ENCODE measurements around the gene XNDC1N.

GRCh38 chr11:71946144-71946571, 17.8 kb upstream of the XNDC1N start:
- TF ChIP-seq CTCF (IDR thresholded peaks at IDR 0.05) (no peak), FOXM1 (IDR thresholded peaks at IDR 0.05; ENCODE audit: low read depth) (no peak), MXI1 (IDR thresholded peaks at IDR 0.05; ENCODE audit: low read depth, low read length) (no peak), SMC3 (IDR thresholded peaks at IDR 0.05; ENCODE audit: low read depth, low read length) (no peak), USF1 (IDR thresholded peaks at IDR 0.05; ENCODE audit: borderline replicate concordance, low read depth) (no peak), YY1 (IDR thresholded peaks at IDR 0.05; ENCODE audit: low read depth) (no peak), PBX3 (IDR thresholded peaks at IDR 0.05) (no peak), TAF1 (IDR thresholded peaks at IDR 0.05; ENCODE audit: borderline replicate concordance, low read depth, low read length) (no peak), MAX (IDR thresholded peaks at IDR 0.05; ENCODE audit: low read depth) (no peak)
